Tibial nerve (tissue), 4 donors: ENCODE data around the gene CEP350. TPM values are rescaled to one million over a fixed set of nuclear protein-coding genes. Genes with fewer than 3 reads are reported as not detected.

Experiments used
- DNase-seq, 2 donors: peaks; one replicate each; pipeline ENCODE4 v3.0.0-alpha.2; 2019; ENCODE audit warnings: low spot score in 2 of 2
- H3K27ac ChIP-seq, 4 donors: fragments of 200-600 bp; sonication (generic) in 3 of 4; one replicate each; pipeline ENCODE4 v1.5.1; 2017 to 2019; ENCODE audit warnings: mild to moderate bottlenecking in 1 of 4
- H3K27me3 ChIP-seq, 2 donors: fragments of 200-600 bp; sonication (generic) in 1 of 2; one replicate each; pipeline versions ENCODE4 v1.5.1 to v1.6.0; 2017 to 2019
- H3K36me3 ChIP-seq, 3 donors: fragments of 200-600 bp; sonication (generic); one replicate each; pipeline ENCODE4 v1.5.1; 2018 to 2019
- H3K4me1 ChIP-seq, 4 donors: fragments of 200-600 bp; sonication (generic) in 3 of 4; one replicate each; pipeline ENCODE4 v1.5.1; 2017 to 2019
- H3K4me3 ChIP-seq, 4 donors: fragments of 200-600 bp; sonication (generic) in 3 of 4; one replicate each; pipeline ENCODE4 v1.5.1; 2017 to 2019; ENCODE audit warnings: mild to moderate bottlenecking in 1 of 4, moderate library complexity in 1 of 4
- H3K9me3 ChIP-seq, 4 donors: fragments of 200-600 bp; sonication (generic) in 3 of 4; one replicate each; pipeline ENCODE4 v1.5.1; 2017 to 2019
- EP300 ChIP-seq, 2 donors: sonication (generic); formaldehyde crosslinking; IDR thresholded peaks; one replicate each; pipeline ENCODE4 v1.6.1; 2017; ENCODE audit warnings: antibody characterized with exemption in 2 of 2, mild to moderate bottlenecking in 1 of 2
- POLR2A ChIP-seq, 2 donors: fragments of 450-650 bp; IDR thresholded peaks; one replicate each; pipeline ENCODE4 v1.6.1; 2017; ENCODE audit warnings: antibody characterized with exemption in 2 of 2, mild to moderate bottlenecking in 2 of 2, moderate library complexity in 2 of 2
- WGBS, 2 donors: methylation state at CpG; one replicate each; pipeline ENCODE4 v1.1.5; 2018; 5-methylcytosine and 5-hydroxymethylcytosine counted together
- total RNA-seq, 4 donors: library from RNA; depleted of rRNA; stranded (reverse); fragments of >200 nt; gene quantifications; one replicate each; pipeline ENCODE4 v1.1.0, GENCODE V29; 2016
- TF ChIP-seq, protein P1 (sequence below), 5 experiments: fragments of 200-600 bp in 3 of 5; fragments of 450-650 bp in 2 of 5; sonication (generic) in 3 of 5; IDR thresholded peaks; one replicate each; pipeline ENCODE4 v1.5.1; 2016 to 2019; ENCODE audit warnings: antibody characterized with exemption in 5 of 5, mild to moderate bottlenecking in 3 of 5, moderate library complexity in 2 of 5

CEP350 gene
- total RNA-seq, 4 donors from 2014 or later, result 82.6 to 112 (median 94.9) TPM

DNA sequence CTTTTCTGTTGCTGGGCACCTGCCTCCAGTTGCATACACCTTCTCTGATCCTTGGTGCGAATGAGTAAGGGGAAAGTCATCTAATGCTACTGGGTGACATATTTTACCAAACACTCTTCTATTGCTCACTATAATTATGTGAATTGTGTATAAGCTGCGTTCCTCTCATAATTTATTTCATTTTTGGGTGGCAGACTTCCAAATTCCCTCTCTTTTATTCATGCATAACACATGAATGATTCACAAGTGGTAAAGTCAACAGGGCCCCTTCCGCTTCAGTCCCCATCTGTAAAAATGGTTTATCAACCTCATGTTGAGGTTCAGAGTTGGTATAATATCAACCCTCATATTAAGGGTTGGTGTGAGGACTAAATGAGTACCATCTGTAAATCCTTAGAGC is 196.9 kb downstream of the CEP350 start:
- H3K9me3 ChIP-seq, result no peaks in the 10 kb centered on the region
- H3K4me1 ChIP-seq, result peaks cover 0 to 29% (median 5%) of the 10 kb centered on the region in 4 donors
- no peaks in the 10 kb centered on the region for H3K36me3 ChIP-seq
- 45 to 57% methylated on average over 3 of the region's 3 CpGs for WGBS, 2 donors
- no peak overlapping the region for H3K4me3 ChIP-seq
- H3K27me3 ChIP-seq, result no peaks in the 10 kb centered on the region
- TF ChIP-seq EP300 (IDR thresholded peaks at IDR 0.05) (no peak), POLR2A (IDR thresholded peaks at IDR 0.05) (no peak)
- TF ChIP-seq, protein P1, sequence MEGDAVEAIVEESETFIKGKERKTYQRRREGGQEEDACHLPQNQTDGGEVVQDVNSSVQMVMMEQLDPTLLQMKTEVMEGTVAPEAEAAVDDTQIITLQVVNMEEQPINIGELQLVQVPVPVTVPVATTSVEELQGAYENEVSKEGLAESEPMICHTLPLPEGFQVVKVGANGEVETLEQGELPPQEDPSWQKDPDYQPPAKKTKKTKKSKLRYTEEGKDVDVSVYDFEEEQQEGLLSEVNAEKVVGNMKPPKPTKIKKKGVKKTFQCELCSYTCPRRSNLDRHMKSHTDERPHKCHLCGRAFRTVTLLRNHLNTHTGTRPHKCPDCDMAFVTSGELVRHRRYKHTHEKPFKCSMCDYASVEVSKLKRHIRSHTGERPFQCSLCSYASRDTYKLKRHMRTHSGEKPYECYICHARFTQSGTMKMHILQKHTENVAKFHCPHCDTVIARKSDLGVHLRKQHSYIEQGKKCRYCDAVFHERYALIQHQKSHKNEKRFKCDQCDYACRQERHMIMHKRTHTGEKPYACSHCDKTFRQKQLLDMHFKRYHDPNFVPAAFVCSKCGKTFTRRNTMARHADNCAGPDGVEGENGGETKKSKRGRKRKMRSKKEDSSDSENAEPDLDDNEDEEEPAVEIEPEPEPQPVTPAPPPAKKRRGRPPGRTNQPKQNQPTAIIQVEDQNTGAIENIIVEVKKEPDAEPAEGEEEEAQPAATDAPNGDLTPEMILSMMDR (IDR thresholded peaks at IDR 0.05), result no peak
- peak overlapping the region in 1 of 4 donors; percentile 38 for H3K27ac ChIP-seq
- no peak for DNase-seq

DNA sequence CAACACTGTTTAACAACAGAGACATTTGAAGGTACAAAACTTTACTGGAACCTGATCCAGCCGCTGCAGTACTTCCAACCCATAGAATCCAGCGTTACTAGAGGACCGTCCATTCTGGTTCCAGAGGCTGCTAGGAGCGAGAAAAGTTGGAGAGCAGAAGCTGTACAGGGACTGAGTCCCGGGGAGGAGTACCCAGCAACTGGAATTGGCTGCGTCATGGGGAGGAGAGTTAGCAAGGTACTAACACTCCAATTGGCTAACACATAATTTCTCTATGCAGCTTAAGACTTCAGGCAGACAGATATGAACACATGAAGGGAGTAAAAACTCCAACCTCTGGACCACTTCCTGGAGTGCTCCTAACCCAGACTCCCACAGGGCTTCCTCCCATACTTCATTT is 198.0 kb downstream of the CEP350 start:
- Histone ChIP-seq H3K27ac (no peak overlapping the region), H3K27me3 (no peaks in the 10 kb centered on the region), H3K4me3 (no peak overlapping the region), H3K36me3 (no peaks in the 10 kb centered on the region), H3K9me3 (no peaks in the 10 kb centered on the region), H3K4me1 (peaks cover 0 to 39% (median 5%) of the 10 kb centered on the region in 4 donors)
- TF ChIP-seq, protein P1 (IDR thresholded peaks at IDR 0.05), result no peak
- TF ChIP-seq POLR2A (IDR thresholded peaks at IDR 0.05) (no peak), EP300 (IDR thresholded peaks at IDR 0.05) (no peak)
- WGBS, 2 donors, result 90 to 91% methylated on average over 6 of the region's 6 CpGs
- no peak for DNase-seq

DNA sequence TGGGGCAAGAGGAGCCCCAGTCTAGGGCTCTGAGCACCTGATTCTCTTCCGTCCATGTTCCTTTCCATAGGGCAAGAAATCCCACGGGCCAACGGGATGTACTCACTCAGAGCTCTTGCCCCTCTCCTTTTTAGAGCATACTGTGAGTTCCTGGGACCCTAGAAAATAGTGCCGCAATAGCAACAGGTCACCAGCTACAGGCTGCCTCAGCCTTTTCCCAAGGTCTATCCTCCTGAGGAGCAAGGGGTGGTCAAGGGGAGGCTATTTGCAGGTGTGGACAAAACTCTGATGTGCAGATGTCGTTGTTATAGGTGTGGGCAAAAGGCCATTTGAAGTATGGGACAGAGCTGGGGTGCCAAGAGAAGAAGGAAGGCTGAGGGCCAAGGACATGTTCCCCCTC is 198.4 kb downstream of the CEP350 start:
- no peak overlapping the region for H3K4me3 ChIP-seq
- TF ChIP-seq EP300 (IDR thresholded peaks at IDR 0.05) (no peak), POLR2A (IDR thresholded peaks at IDR 0.05) (no peak)
- TF ChIP-seq, protein P1 (IDR thresholded peaks at IDR 0.05), result no peak
- H3K4me1 ChIP-seq, result peaks cover 0 to 39% (median 5%) of the 10 kb centered on the region in 4 donors
- H3K27ac ChIP-seq, result no peak overlapping the region
- DNase-seq, result no peak
- H3K27me3 ChIP-seq, result no peaks in the 10 kb centered on the region
- WGBS, 2 donors, result 91 to 96% methylated on average over 5 of the region's 5 CpGs
- no peaks in the 10 kb centered on the region for H3K36me3 ChIP-seq
- H3K9me3 ChIP-seq, result no peaks in the 10 kb centered on the region

DNA sequence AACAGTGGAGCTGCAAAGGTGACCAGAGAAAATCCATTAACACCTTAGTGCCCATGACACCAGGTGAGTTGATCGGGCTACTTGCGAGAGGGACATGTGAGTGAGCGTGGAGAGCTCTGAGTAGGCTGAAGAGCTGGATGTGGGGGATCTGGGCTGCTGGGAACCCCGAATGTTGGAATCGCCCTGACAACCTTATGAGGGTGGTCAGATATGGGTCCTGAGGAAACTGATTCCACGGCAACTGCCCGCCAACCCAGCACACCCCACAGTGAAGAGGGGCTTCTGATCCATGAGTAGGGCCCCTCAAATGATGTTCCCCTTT is 199.4 kb downstream of the CEP350 start:
- no peaks in the 10 kb centered on the region for H3K36me3 ChIP-seq
- H3K4me3 ChIP-seq, result peak overlapping the region; percentile 78 to 97 (median 90)
- TF ChIP-seq, protein P1 (IDR thresholded peaks at IDR 0.05), result no peak
- TF ChIP-seq EP300 (IDR thresholded peaks at IDR 0.05), result no peak
- TF ChIP-seq POLR2A (IDR thresholded peaks at IDR 0.05), result no peak
- H3K27ac ChIP-seq, result peak overlapping the region; percentile 83 to 93 (median 88)
- DNase-seq, result no peak
- H3K27me3 ChIP-seq, result no peaks in the 10 kb centered on the region
- 7 to 18% methylated on average over 7 of the region's 7 CpGs for WGBS, 2 donors
- no peaks in the 10 kb centered on the region for H3K9me3 ChIP-seq
- H3K4me1 ChIP-seq, result peaks cover 0 to 39% (median 5%) of the 10 kb centered on the region in 4 donors

DNA sequence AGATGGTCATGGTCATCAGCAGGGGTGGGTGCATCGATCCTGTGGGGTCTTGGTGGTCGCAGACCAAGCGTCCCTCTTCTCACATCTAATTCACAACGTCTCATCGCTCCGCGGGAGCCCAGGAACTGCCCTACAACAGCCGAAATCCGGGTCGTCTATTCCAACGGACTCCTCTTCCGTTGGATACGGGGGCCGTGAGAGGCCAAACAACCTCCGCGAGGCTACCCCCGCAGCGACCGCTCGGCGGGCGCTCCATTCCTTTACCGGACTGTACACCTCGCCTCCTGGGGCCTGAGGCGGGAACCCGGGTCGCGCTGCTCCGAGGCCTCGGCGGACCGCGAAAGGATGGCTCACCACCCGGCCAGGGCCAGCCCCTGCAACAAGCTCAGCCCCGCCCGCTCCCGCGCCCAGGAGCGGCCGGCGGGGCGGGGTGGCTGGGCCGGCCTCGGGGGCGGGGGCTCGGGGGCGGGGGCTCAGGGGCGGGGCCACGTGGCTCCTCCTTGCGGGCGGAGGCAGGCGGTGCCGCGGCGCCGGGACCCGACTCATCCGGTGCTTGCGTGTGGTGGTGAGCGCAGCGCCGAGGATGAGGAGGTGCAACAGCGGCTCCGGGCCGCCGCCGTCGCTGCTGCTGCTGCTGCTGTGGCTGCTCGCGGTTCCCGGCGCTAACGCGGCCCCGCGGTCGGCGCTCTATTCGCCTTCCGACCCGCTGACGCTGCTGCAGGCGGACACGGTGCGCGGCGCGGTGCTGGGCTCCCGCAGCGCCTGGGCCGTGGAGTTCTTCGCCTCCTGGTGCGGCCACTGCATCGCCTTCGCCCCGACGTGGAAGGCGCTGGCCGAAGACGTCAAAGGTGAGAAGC is 199.9 kb downstream of the CEP350 start, which contains the start of gene QSOX1:
QSOX1 (plus strand) TSS at position 545 of the 857 bp plus-strand sequence; CDS start at position 584, 39 bp downstream.
- peak within 1 kb of the TSS; percentile 83 to 93 (median 88) for H3K27ac ChIP-seq
- 0% methylated on average over 16 to 47 of the region's 100 CpGs for WGBS, 2 donors
- TF ChIP-seq EP300 (IDR thresholded peaks at IDR 0.05), result peak in 1 of 2 donors; percentile 74
- TF ChIP-seq POLR2A (IDR thresholded peaks at IDR 0.05), result peak; percentile 73 to 82
- TF ChIP-seq, protein P1 (IDR thresholded peaks at IDR 0.05), result peak in 4 of 5 experiments; percentile 25 to 67 (median 42)

More for the DNA sequence above, 199.9 kb downstream of the CEP350 start, which contains the start of gene QSOX1:
- DNase-seq, result peak; percentile 75 to 76
- H3K36me3 ChIP-seq, result no peaks in the 10 kb centered on the region
- peaks cover 0 to 39% (median 5%) of the 10 kb centered on the region in 4 donors for H3K4me1 ChIP-seq
- no peaks in the 10 kb centered on the region for H3K27me3 ChIP-seq
- H3K9me3 ChIP-seq, result no peaks in the 10 kb centered on the region
- H3K4me3 ChIP-seq, result peak within 1 kb of the TSS; percentile 78 to 97 (median 90)
